Sigmoid colon (tissue), 7 donors: ENCODE measurements around the gene TAOK3. TPM values are rescaled to one million over a fixed set of nuclear protein-coding genes. Genes with fewer than 3 reads are reported as not detected.

Experiments
- DNase-seq: peaks from one replicate; pipeline ENCODE4 v3.0.0-alpha.2; 2019
- H3K27ac ChIP-seq, 4 donors: fragments of 200-600 bp; sonication (generic); one replicate each; pipeline ENCODE4 v1.5.1; 2016 to 2019; ENCODE audit warnings: mild to moderate bottlenecking in 1 of 4
- H3K27me3 ChIP-seq, 3 donors: fragments of 200-600 bp; sonication (generic); one replicate each; pipeline ENCODE4 v1.5.1; 2019; ENCODE audit warnings: mild to moderate bottlenecking in 1 of 3
- H3K36me3 ChIP-seq, 4 donors: fragments of 200-600 bp; sonication (generic); one replicate each; pipeline ENCODE4 v1.5.1; 2016 to 2019
- H3K4me1 ChIP-seq, 4 donors: fragments of 200-600 bp; sonication (generic); one replicate each; pipeline ENCODE4 v1.5.1; 2017 to 2019
- H3K4me3 ChIP-seq, 4 donors: fragments of 200-600 bp; sonication (generic); one replicate each; pipeline ENCODE4 v1.5.1; 2017 to 2019; ENCODE audit warnings: mild to moderate bottlenecking in 2 of 4, moderate library complexity in 1 of 4
- H3K9me3 ChIP-seq, 4 donors: fragments of 200-600 bp in 3 of 4; sonication (generic) in 3 of 4; one replicate each; pipeline versions ENCODE4 v1.5.1 to v1.6.1; 2013 to 2019
- CTCF ChIP-seq, 4 experiments: fragments of 450-650 bp in 3 of 4; fragments of 200-600 bp in 1 of 4; IDR thresholded peaks; one replicate each; pipeline ENCODE4 v1.5.1; 2016 to 2019; ENCODE audit warnings: antibody characterized with exemption in 4 of 4, mild to moderate bottlenecking in 3 of 4, moderate library complexity in 2 of 4
- EP300 ChIP-seq, 4 donors: sonication (generic); formaldehyde crosslinking; IDR thresholded peaks; one replicate each; pipeline ENCODE4 v1.6.1; 2017; ENCODE audit warnings: antibody characterized with exemption in 4 of 4
- POLR2A ChIP-seq, 2 donors: fragments of 450-650 bp; IDR thresholded peaks; one replicate each; pipeline ENCODE4 v1.6.1; 2016; ENCODE audit warnings: antibody characterized with exemption in 2 of 2, mild to moderate bottlenecking in 2 of 2, moderate library complexity in 2 of 2
- POLR2AphosphoS5 ChIP-seq, 4 donors: sonication (generic); formaldehyde crosslinking; IDR thresholded peaks; one replicate each; pipeline ENCODE4 v1.6.1; 2017; ENCODE audit warnings: antibody characterized with exemption in 4 of 4
- WGBS, 2 donors: extraction: QIAGEN DNeasy Blood & Tissue Kit; methylation state at CpG; one replicate each; pipeline ENCODE4 v1.1.7; 2013; 5-methylcytosine and 5-hydroxymethylcytosine counted together
- intact Hi-C: fragments of 100-400 bp; cut with DNase I; formaldehyde crosslinking; loops from one replicate; pipeline ENCODE4 v1.15.1; 2023
- polyA plus RNA-seq, 3 donors: library from polyadenylated mRNA; stranded (reverse); fragments of 200-250 nt; gene quantifications; one replicate each; pipeline ENCODE4 v1.2.3, GENCODE V29; 2013
- total RNA-seq, 4 donors: library from RNA; depleted of rRNA; stranded (reverse); fragments of >200 nt; gene quantifications; one replicate each; pipeline ENCODE4 v1.1.0, GENCODE V29; 2016
- donor health status: healthy with polysubstance abuse.
- donor health status: Bipolar disorder and iron deficiency.
- donor health status: healthy.

TAOK3 gene
- total and polyA plus RNA-seq, 7 donors = 18.9 to 66.2 (median 29.4) TPM

- Histone ChIP-seq H3K4me3 (peak overlapping the region; percentile 78 to 98 (median 96)), H3K27me3 (no peaks in the 10 kb centered on the region), H3K27ac (peak overlapping the region; percentile 89 to 95 (median 92)), H3K4me1 (peaks cover 0 to 39% (median 34%) of the 10 kb centered on the region in 4 donors), H3K9me3 (no peaks in the 10 kb centered on the region), H3K36me3 (peaks cover 5 to 35% (median 19%) of the 10 kb centered on the region in 4 donors)
- no peak for DNase-seq
- WGBS, 2 donors = 2 to 5% methylated on average over 22 of the region's 22 CpGs
- no peak for TF ChIP-seq CTCF (IDR thresholded peaks at IDR 0.05)
- intact Hi-C loops = loop anchor here (5.0 to 10.0 kb wide), 6 partner anchors 240 to 1290 kb away; partner anchors contain the start of genes HSPB8, PEBP1, PRKAB1 and RFC5
Measured at GRCh38 chr12:118377021-118377883, 4.5 kb upstream of the TAOK3 start.

GRCh38 chr12:118376089-118377020, 3.6 kb upstream of the TAOK3 start, which contains the start of gene SUDS3:
SUDS3 (plus strand) TSS chr12:118376555; CDS start chr12:118376692, 137 bp downstream.
- Histone ChIP-seq H3K27me3 (no peaks in the 10 kb centered on the region), H3K36me3 (peaks cover 2 to 26% (median 15%) of the 10 kb centered on the region in 4 donors), H3K9me3 (no peaks in the 10 kb centered on the region), H3K4me3 (peak within 1 kb of the TSS; percentile 78 to 98 (median 96)), H3K27ac (peak within 1 kb of the TSS; percentile 89 to 95 (median 92)), H3K4me1 (peaks cover 0 to 46% (median 36%) of the 10 kb centered on the region in 4 donors)
- peak; percentile 94 for DNase-seq
- intact Hi-C loops = loop anchor here (1.0 to 10.0 kb wide), 7 partner anchors 194 to 1291 kb away; partner anchors contain the start of genes HSPB8, PEBP1, PRKAB1 and RFC5
- WGBS, 2 donors = 1% methylated on average over 102 of the region's 102 CpGs
- TF ChIP-seq POLR2AphosphoS5 (IDR thresholded peaks at IDR 0.05) (peak in 3 of 4 donors; percentile 65 to 78 (median 69)), CTCF (IDR thresholded peaks at IDR 0.05) (peak; percentile 98 to 99 (median 98)), EP300 (IDR thresholded peaks at IDR 0.05) (peak in 2 of 4 donors; percentile 35 to 59), POLR2A (IDR thresholded peaks at IDR 0.05) (no peak)

GRCh38 chr12:118375348-118375747, 2.6 kb upstream of the TAOK3 start:
- Histone ChIP-seq H3K9me3 (no peaks in the 10 kb centered on the region), H3K36me3 (peaks cover 0 to 16% (median 6%) of the 10 kb centered on the region in 4 donors), H3K27ac (peak overlapping the region; percentile 89 to 95 (median 92)), H3K4me1 (peaks cover 0 to 56% (median 45%) of the 10 kb centered on the region in 4 donors), H3K27me3 (no peaks in the 10 kb centered on the region), H3K4me3 (peak overlapping the region in 1 of 4 donors; percentile 96)
- no peak for DNase-seq
- TF ChIP-seq POLR2AphosphoS5 (IDR thresholded peaks at IDR 0.05) (no peak), CTCF (IDR thresholded peaks at IDR 0.05) (no peak), EP300 (IDR thresholded peaks at IDR 0.05) (no peak), POLR2A (IDR thresholded peaks at IDR 0.05) (no peak)
- intact Hi-C loops = loop anchor here (5.0 to 10.0 kb wide), 6 partner anchors 238 to 1292 kb away; partner anchors contain the start of genes HSPB8, PEBP1, PRKAB1 and RFC5
- 84 to 88% methylated on average over 10 of the region's 10 CpGs for WGBS, 2 donors

- TF ChIP-seq POLR2A (IDR thresholded peaks at IDR 0.05) (no peak), EP300 (IDR thresholded peaks at IDR 0.05) (no peak), POLR2AphosphoS5 (IDR thresholded peaks at IDR 0.05) (no peak), CTCF (IDR thresholded peaks at IDR 0.05) (no peak)
- no peak overlapping the region for H3K4me3 ChIP-seq
- H3K36me3 ChIP-seq = peaks cover 0 to 12% (median 3%) of the 10 kb centered on the region in 4 donors
- no peaks in the 10 kb centered on the region for H3K9me3 ChIP-seq
- no peak for DNase-seq
- H3K27ac ChIP-seq = peak overlapping the region; percentile 89 to 95 (median 92)
- 82 to 91% methylated on average over 5 of the region's 5 CpGs for whole genome bisulfite sequencing, 2 donors
- H3K4me1 ChIP-seq = peaks cover 0 to 60% (median 48%) of the 10 kb centered on the region in 4 donors
- intact Hi-C loops = loop anchor here (5.0 to 10.0 kb wide), 7 partner anchors 238 to 1292 kb away; partner anchors contain the start of genes HSPB8, PEBP1, PRKAB1 and RFC5
- H3K27me3 ChIP-seq = no peaks in the 10 kb centered on the region
Measured at GRCh38 chr12:118374909-118375308, 2.2 kb upstream of the TAOK3 start.
